Measurements from ENCODE around the gene RPL38.

- no peak for TF ChIP-seq POLR2A (IDR thresholded peaks at IDR 0.05; ENCODE audit: low read length)
- no peak for TF ChIP-seq GATA1 (IDR thresholded peaks at IDR 0.05; ENCODE audit: low read depth, low read length)
Measured at GRCh38 chr17:74227271-74228080, 24.0 kb downstream of the RPL38 start.
